Activated CD4-positive, alpha-beta memory T cell treated with anti-CD3 and anti-CD28 coated beads for 36 hours (primary cell): ENCODE measurements around the gene ZNF677. TPM values are rescaled to one million over a fixed set of nuclear protein-coding genes. Genes with fewer than 3 reads are reported as not detected.
A peak's percentile ranks its signal among the peaks of the same experiment; 100 is the strongest.
"Not testable (repeated sequence)": the region's sequence is repeated elsewhere in the genome, so short reads cannot be mapped to it uniquely, and the experiment has no call there.

Experiments used
- CTCF ChIA-PET: fragments of 350-600 bp; sonication (Branson Sonifier 250); formaldehyde crosslinking; loops from one replicate; lab custom pipeline; 2021; ENCODE audit warnings: antibody characterized with exemption, inconsistent platforms; lab: Charles Lee
- POLR2A ChIA-PET: fragments of 350-600 bp; sonication (Branson Sonifier 250); formaldehyde crosslinking; loops from one replicate; lab custom pipeline; 2021; ENCODE audit warnings: antibody characterized with exemption; lab: Charles Lee
- DNase-seq: peaks from one replicate; pipeline ENCODE4 v3.0.0-alpha.2; 2020
- H3K27ac Mint-ChIP-seq: one replicate; pipeline ENCODE4 v1.8.0; 2021; ENCODE audit warnings: mixed read lengths
- H3K27me3 Mint-ChIP-seq: one replicate; pipeline ENCODE4 v1.8.0; 2021; ENCODE audit warnings: mixed read lengths
- H3K36me3 Mint-ChIP-seq: one replicate; pipeline ENCODE4 v1.8.0; 2021; ENCODE audit warnings: mixed read lengths
- H3K4me1 Mint-ChIP-seq: one replicate; pipeline ENCODE4 v1.8.0; 2021; ENCODE audit warnings: low read depth, mixed read lengths
- H3K4me3 Mint-ChIP-seq: one replicate; pipeline ENCODE4 v1.8.0; 2021; ENCODE audit warnings: mild to moderate bottlenecking, mixed read lengths
- H3K9me3 Mint-ChIP-seq: one replicate; pipeline ENCODE4 v1.8.0; 2021; ENCODE audit warnings: mixed read lengths
- intact Hi-C: fragments of 100-400 bp; cut with micrococcal nuclease; formaldehyde crosslinking; loops from one replicate; pipeline ENCODE4 v1.15.1; 2023
- total RNA-seq, 2 experiments: library from RNA; stranded (reverse); gene quantifications; one replicate each; pipeline ENCODE4 v1.2.3, GENCODE V29; 2021

The ZNF677 gene
- total RNA-seq, 2 experiments from 2014 or later: 4.6 to 4.9 TPM

DNA sequence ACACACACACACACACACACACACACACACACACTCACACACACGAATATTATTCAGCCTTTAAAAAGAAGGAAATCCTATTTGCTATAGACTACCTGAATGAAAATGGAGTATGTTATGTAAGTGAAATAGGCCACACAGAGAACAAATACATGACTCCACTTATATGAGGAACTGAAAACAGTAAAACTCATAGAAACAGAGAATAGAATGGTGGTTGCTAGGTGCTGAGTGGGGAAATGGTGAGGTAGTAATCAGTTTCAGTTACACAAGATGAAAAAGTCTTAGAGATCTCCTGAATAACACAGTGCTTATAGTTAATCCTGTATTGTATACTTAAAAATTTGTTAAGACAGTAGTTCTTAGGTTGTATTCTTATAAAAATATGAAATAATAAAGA, 8.2 kb downstream of the ZNF677 start:
- CTCF ChIA-PET: no interaction called here
- no peaks in the 10 kb centered on the region for H3K4me1 Mint-ChIP-seq
- POLR2A ChIA-PET: no interaction called here
- no peak overlapping the region for H3K4me3 Mint-ChIP-seq
- H3K9me3 Mint-ChIP-seq: peaks cover 80% of the 10 kb centered on the region
- peaks cover 83% of the 10 kb centered on the region for H3K36me3 Mint-ChIP-seq
- intact Hi-C loops: no loop called here
- no peak overlapping the region for H3K27ac Mint-ChIP-seq
- DNase-seq: no peak
- no peaks in the 10 kb centered on the region for H3K27me3 Mint-ChIP-seq

DNA sequence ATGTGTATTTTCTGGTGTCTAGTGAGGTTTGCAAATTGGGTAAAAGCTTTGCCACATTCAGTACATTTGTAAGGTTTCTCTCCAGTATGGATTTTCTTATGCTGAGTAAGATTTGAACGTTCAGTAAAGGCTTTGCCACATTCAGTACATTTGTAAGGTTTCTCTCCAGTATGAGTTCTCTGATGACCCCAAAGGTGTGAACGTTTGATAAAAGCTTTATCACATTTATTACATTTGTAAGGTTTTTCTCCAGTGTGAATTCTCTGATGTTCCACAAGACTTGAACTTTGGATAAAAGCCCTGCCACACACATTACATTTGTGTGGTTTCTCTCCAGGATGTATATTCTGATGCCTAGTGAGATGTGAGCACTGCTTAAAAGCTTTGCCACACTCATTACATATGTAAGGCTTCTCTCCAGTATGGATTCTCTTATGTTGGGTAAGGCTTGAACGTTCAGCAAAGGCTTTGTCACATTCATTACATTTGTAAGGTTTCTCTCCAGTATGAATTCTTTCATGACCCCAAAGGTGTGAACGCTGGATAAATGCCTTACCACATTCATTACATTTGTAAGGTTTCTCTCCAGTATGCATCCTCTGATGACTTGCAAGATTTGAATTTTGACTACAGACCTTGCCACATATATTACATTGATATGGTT, 17.4 kb downstream of the ZNF677 start:
- no peak for DNase-seq
- H3K27me3 Mint-ChIP-seq: no peaks in the 10 kb centered on the region
- intact Hi-C loops: no loop called here
- H3K4me3 Mint-ChIP-seq: no peak overlapping the region
- peaks cover 85% of the 10 kb centered on the region for H3K9me3 Mint-ChIP-seq
- H3K36me3 Mint-ChIP-seq: peaks cover 68% of the 10 kb centered on the region
- H3K27ac Mint-ChIP-seq: no peak overlapping the region
- no peaks in the 10 kb centered on the region for H3K4me1 Mint-ChIP-seq
- ChIA-PET POLR2A (no interaction called here), CTCF (no interaction called here)

DNA sequence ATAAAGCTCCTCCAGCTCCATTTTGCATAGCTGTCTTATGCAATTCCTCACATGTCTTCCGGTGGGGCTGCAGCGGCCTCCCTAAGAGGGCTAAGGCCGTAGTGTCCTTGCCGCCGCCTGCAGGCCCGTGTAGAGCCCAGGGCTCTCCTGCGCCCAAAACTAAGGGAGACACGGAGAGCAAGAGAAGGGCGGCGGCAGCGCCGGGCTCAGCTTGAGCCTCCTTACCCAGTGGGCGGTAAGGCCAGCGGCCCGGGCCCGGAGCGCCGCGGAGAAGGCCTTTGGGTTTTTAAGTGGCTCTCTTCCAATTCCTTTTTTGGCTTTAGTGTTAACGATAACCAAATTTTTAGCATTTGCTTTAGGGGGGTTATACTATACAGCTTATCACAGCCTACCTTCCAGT, 30.1 kb downstream of the ZNF677 start:
- H3K9me3 Mint-ChIP-seq: peaks cover 65% of the 10 kb centered on the region
- ChIA-PET CTCF (no interaction called here), POLR2A (no interaction called here)
- H3K36me3 Mint-ChIP-seq: peaks cover 36% of the 10 kb centered on the region
- no peak overlapping the region for H3K4me3 Mint-ChIP-seq
- H3K4me1 Mint-ChIP-seq: no peaks in the 10 kb centered on the region
- H3K27ac Mint-ChIP-seq: no peak overlapping the region
- intact Hi-C loops: no loop called here
- H3K27me3 Mint-ChIP-seq: no peaks in the 10 kb centered on the region
- DNase-seq: no peak

DNA sequence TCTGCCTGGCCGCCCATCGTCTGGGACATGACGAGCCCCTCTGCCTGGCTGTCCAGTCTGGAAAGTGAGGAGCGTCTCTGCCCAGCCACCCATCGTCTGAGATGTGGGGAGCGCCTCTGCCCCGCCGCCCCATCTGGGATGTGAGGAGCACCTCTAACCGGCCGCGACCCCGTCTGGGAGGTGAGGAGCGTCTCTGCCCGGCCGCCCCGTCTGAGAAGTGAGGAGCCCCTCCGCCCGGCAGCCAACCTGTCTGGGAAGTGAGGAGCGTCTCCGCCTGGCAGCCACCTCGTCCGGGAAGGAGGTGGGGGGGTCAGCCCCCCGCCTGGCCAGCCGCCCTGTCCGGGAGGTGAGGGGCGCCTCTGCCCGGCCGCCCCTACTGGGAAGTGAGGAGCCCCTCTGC, 32.0 kb downstream of the ZNF677 start:
- Mint-ChIP-seq H3K36me3 (peaks cover 37% of the 10 kb centered on the region), H3K9me3 (peaks cover 70% of the 10 kb centered on the region)
- H3K4me3 Mint-ChIP-seq, intact Hi-C loops, POLR2A ChIA-PET, H3K27ac Mint-ChIP-seq, DNase-seq, H3K4me1 Mint-ChIP-seq, CTCF ChIA-PET, H3K27me3 Mint-ChIP-seq: not testable (repeated sequence)

DNA sequence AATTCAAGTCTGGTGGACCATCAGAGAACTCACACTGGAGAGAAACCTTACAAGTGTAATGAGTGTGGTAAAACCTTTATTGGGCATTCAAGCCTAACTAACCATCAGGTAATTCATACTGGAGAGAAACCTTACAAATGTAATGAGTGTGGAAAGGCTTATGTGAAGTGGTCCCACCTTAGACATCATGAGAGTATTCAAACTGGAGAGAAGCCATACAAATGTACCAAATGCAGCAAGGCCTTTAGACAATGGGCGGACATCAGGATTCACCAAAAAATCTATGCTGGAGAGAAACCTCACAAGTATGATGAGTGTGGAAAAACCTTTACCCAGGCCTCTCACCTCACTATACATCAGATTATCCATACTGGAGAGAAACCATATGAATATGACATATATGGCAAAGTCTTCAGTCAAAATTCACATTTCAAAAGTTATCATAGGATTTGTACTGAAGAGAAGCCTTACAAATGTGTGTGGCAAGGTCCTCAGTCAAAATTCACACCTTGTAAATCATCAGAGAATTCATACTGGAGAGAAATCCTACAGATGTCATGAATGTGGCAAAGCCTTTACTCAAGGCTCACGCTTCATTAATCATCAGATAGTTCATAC, 41.9 kb downstream of the ZNF677 start:
- Mint-ChIP-seq H3K9me3 (peaks cover 88% of the 10 kb centered on the region), H3K4me3 (no peak overlapping the region), H3K36me3 (peaks cover 77% of the 10 kb centered on the region), H3K27ac (no peak overlapping the region), H3K4me1 (no peaks in the 10 kb centered on the region), H3K27me3 (no peaks in the 10 kb centered on the region)
- DNase-seq: no peak
- intact Hi-C loops: no loop called here
- ChIA-PET POLR2A (no interaction called here), CTCF (no interaction called here)

DNA sequence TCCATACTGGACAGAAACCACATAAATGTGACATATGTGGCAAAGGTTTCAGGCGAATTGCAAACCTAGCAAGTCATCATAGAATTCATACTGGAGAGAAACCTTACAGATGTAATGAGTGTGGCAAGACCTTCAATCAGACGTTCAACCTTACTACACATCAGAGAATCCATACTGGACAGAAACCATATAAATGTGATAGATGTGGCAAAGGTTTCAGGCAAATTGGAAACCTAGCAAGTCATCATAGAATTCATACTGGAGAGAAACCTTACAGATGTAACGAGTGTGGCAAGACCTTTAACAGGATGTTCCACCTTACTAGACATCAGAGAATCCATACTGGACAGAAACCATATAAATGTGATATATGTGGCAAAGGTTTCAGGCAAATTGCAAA, 43.1 kb downstream of the ZNF677 start:
- H3K4me3 Mint-ChIP-seq, H3K27ac Mint-ChIP-seq, H3K27me3 Mint-ChIP-seq, DNase-seq, H3K4me1 Mint-ChIP-seq, POLR2A ChIA-PET, intact Hi-C loops, CTCF ChIA-PET: not testable (repeated sequence)
- peaks cover 93% of the 10 kb centered on the region for H3K9me3 Mint-ChIP-seq
- peaks cover 86% of the 10 kb centered on the region for H3K36me3 Mint-ChIP-seq

DNA sequence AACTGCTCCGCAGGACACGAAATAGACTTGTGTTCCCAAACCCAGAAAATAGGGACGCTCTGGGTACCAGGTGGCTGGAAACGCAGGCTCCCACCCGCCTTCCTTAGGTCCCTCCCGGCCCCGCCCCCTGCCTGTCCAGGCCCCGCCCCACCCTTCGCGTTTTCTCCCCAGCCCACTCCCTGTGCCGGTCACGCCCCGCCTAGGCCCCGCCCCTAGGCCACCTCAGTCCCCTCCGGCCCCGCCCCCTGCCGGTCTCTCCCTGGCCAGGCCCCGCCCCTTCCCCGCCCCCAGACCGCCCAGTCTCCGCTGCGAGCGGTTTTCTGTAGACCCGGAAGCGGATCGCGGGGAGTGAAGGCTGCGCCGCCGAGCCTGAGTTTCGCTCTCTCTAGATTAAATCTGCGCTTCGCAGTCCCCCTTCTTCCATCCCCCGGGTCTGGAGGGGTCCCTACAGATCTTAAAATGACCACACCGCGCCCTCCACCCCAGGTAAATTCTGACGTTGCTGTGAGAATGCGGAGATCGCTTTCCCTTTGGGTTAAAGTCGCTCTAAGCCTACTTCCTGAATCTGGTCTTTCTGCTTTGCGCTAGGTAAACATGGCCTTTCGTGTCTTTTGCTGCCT, 57.8 kb downstream of the ZNF677 start:
- H3K4me1 Mint-ChIP-seq: peaks cover 31% of the 10 kb centered on the region
- peak overlapping the region; percentile 93 for H3K27ac Mint-ChIP-seq
- H3K4me3 Mint-ChIP-seq: peak overlapping the region; percentile 96
- ChIA-PET CTCF (no interaction called here), POLR2A (no interaction called here)
- DNase-seq: peak; percentile 99
- H3K9me3 Mint-ChIP-seq: peaks cover 45% of the 10 kb centered on the region
- H3K36me3 Mint-ChIP-seq: peaks cover 52% of the 10 kb centered on the region
- intact Hi-C loops: loop anchor here (5.0 to 10.0 kb wide), 5 partner anchors 60 to 1492 kb away; partner anchors contain the start of genes VN1R2, ZNF160 and ZNF761
- no peaks in the 10 kb centered on the region for H3K27me3 Mint-ChIP-seq

DNA sequence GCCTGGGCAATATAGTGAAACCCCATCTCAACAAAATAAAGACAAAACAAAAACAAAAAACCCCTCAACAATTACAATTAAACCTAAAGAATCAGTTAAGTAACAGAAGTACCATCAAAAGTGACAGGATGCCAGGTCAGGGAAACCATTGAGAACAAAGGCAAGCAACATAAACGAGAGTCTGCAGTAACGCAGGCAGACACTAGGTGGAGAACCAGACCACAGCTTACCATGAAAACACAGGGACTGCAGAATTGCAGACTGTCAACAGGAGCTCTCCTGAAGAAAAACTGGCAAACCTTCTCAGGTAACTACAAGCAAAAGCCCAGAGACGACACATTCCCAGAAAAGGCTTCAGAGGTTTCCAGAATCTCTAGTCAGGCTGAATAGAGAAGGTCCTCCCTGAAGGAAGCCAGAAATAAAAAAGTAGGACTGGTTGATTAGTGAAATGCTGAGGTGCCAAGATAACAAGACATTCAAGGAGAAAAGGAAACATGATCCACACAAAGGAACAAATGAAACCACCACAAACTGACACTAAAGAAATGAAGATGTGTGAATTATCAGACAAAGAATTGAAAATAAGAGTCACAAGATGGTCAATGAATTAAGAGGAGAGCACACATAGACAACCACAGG, 59.3 kb downstream of the ZNF677 start:
- H3K36me3 Mint-ChIP-seq: peaks cover 49% of the 10 kb centered on the region
- ChIA-PET POLR2A (interaction anchor here (1.0 kb wide), 1 partner anchor 199 kb away, joined by 3 read pairs; the partner anchor contains the start of gene ZNF765), CTCF (interaction anchor here (0.6 to 1.7 kb wide), 9 partner anchors 165 to 551 kb away, joined by 3 to 8 read pairs (median 4); partner anchors contain the start of gene ZNF765)
- intact Hi-C loops: loop anchor here (1.0 to 10.0 kb wide), 7 partner anchors 62 to 1491 kb away; partner anchors contain the start of genes VN1R2, ZNF160, ZNF761 and ZNF845
- DNase-seq: peak; percentile 85
- H3K27me3 Mint-ChIP-seq: no peaks in the 10 kb centered on the region
- peaks cover 45% of the 10 kb centered on the region for H3K9me3 Mint-ChIP-seq
- peaks cover 32% of the 10 kb centered on the region for H3K4me1 Mint-ChIP-seq
- H3K27ac Mint-ChIP-seq: peak overlapping the region; percentile 11
- H3K4me3 Mint-ChIP-seq: peak overlapping the region; percentile 21

DNA sequence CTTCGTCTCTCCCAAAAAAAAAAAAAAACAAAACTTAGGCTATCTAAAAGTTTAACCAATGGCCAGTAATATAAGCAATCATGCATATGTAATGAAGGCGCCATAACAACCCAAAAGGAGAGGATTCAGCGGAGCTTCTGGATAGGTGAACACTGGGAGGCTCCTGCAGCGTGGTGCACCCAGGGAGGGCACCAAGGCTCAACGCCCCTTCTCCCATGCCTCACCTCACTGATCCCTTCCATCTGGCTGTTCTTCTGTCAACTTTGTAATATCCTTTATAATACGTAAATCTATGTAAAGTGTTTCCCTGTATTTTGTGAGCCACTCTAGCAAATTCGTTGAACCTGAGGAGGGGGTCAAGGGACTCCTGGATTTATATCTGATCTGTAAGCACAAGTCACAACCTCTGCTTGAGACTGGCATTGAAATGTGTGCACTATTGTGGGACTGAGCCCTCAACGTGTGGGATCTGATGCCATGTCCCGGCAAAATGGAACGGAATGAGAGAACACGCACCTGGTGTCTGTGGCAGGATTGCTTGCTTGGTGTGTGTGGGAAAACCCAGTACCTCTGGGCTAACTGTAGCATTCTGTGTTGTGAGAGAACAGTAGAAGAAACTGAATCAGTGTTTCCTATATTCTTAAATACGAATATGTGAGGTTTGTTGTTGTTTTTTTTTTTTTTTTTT, 61.0 kb downstream of the ZNF677 start:
- H3K9me3 Mint-ChIP-seq: peaks cover 37% of the 10 kb centered on the region
- ChIA-PET POLR2A (no interaction called here), CTCF (no interaction called here)
- no peak overlapping the region for H3K27ac Mint-ChIP-seq
- H3K4me1 Mint-ChIP-seq: peaks cover 29% of the 10 kb centered on the region
- H3K4me3 Mint-ChIP-seq: peak overlapping the region; percentile 80
- no peaks in the 10 kb centered on the region for H3K27me3 Mint-ChIP-seq
- DNase-seq: no peak
- intact Hi-C loops: loop anchor here (1.0 to 10.0 kb wide), 4 partner anchors 34 to 1489 kb away; partner anchors contain the start of genes ZNF347, ZNF525 and ZNF765
- peaks cover 42% of the 10 kb centered on the region for H3K36me3 Mint-ChIP-seq

DNA sequence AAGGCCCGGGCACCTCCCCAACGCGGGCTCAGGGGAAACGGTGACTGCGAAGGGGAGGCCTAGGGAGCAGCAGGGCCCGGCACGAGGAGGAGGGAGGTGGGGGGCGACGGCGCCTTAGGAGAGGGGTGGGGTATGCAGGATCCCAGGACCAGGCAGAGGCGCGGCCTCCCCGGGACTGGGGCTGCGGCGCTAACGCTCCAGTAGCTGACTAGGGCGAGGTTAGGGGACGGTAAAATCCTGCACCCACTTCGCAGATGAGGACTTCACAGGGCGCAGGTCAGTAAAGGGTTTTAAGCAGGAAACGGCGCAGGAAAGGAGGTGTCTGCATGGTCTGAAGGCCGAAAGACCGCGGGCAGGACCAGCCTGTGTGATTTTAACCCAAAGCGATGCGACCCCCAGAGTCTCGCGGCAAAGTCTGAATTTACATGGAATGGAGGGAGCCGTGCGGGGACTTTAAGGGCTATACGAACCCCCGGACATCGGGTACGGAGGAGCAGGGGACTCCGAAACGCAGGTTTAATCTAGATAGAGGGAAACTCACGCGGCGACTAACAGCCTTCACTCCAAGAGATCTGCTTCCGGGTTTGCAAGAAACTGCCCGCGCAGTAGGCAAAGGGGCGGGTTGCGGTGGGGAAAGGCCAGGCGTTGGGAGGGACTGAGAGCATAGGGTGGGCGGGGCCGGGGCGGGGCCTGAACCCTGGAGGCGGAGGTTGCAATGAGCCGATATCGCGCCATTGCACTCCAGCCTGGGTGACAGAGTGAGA, 61.7 kb downstream of the ZNF677 start, which contains the start of gene ZNF665:
Gene ZNF665 (minus strand): TSS at position 588 of the 764 bp plus-strand sequence. CDS start 10,460 bp downstream, outside the sequence.
- intact Hi-C loops: loop anchor here (1.0 to 10.0 kb wide), 4 partner anchors 34 to 1488 kb away; partner anchors contain the start of genes ZNF347, ZNF525 and ZNF765
- Mint-ChIP-seq H3K27ac (peak within 1 kb of the TSS; percentile 81), H3K4me3 (peak within 1 kb of the TSS; percentile 80), H3K27me3 (no peaks in the 10 kb centered on the region), H3K36me3 (peaks cover 39% of the 10 kb centered on the region), H3K9me3 (peaks cover 38% of the 10 kb centered on the region), H3K4me1 (peaks cover 29% of the 10 kb centered on the region)
- DNase-seq: peak; percentile 92
- ChIA-PET CTCF (no interaction called here), POLR2A (no interaction called here)

DNA sequence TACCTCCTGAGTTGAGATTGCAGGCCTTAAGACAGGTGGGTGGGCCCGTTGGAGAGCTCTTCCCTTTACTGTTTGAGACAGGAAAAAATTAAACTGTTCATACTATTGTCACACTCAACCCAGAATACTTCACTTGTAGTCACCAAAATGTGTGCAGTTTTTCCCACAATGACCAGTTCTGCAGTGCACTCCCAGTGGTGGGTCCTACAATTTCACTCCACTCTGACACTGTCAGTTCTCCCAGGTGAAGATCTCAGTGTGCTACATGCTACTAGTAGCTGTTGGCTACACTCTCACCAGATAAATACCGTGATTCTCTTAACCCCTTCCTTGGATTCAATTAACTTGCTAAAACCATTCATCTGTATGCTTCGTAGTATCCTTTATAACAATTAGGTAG, 64.4 kb downstream of the ZNF677 start:
- POLR2A ChIA-PET: no interaction called here
- H3K9me3 Mint-ChIP-seq: peaks cover 37% of the 10 kb centered on the region
- peaks cover 16% of the 10 kb centered on the region for H3K4me1 Mint-ChIP-seq
- H3K27ac Mint-ChIP-seq: no peak overlapping the region
- DNase-seq: no peak
- no peaks in the 10 kb centered on the region for H3K27me3 Mint-ChIP-seq
- intact Hi-C loops: loop anchor here (10.0 kb wide), 1 partner anchor 1485 kb away; no protein-coding TSS in a partner anchor
- CTCF ChIA-PET: no interaction called here
- H3K4me3 Mint-ChIP-seq: no peak overlapping the region
- H3K36me3 Mint-ChIP-seq: peaks cover 38% of the 10 kb centered on the region
